Measurements from ENCODE around the gene WWOX.

Gene WWOX

DNA sequence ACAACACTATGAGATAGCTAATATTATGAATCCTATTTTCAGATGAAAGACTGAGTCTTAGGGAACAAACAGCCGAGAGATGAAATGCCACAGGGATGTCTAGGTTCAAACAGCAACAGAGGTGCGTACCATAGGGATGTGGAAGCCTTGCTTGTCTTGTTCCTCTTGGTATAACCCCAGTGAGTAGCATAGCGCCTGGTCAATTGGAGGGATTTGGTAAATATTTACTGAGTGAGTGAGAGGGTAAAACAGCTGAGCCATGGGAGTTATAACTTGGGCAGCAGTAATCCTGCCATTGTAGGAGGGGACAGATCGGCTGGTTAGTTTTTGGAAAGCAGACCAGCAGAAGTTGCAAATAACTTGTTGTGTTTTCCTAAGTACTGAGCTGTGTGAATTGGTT lies 80.2 kb downstream of the WWOX start:
- WGBS (ENCODE audit: extremely low coverage, insufficient coverage, insufficient read length), result no CpG with 5 or more reads among the region's 4 CpGs

DNA sequence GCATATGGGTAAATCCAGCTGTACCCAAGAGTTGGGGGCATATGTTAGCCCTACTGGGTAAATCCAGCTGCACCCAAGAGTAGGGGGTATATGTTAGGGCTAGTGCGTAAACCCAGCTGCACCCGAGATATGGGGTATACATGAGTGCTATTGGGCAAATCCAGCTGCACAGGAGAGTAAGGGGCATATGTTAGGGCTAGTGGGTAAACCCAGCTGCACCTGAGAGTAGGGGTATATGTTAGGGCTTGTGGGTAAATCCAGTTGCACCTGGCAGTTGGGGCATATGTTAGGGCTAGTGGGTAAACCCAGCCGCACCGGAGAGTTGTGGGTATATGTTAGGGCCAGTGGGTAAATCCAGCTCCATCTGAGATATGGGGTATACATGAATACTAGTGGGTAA lies 80.9 kb downstream of the WWOX start:
- no peak overlapping the region for H2AFZ ChIP-seq (ENCODE audit: insufficient read depth, low read length, poor library complexity)
- H3K9ac ChIP-seq (ENCODE audit: low read length), result no peak overlapping the region
- H3K4me2 ChIP-seq (ENCODE audit: low read length), result no peak overlapping the region
- no peak overlapping the region for H3K14ac ChIP-seq (ENCODE audit: low read length)
- no peak overlapping the region for H4K8ac ChIP-seq (ENCODE audit: low read depth, low read length)
- H2BK120ac ChIP-seq (ENCODE audit: insufficient read depth, low read length, poor library complexity), result no peak overlapping the region
- no peak overlapping the region for H4K12ac ChIP-seq (ENCODE audit: low read depth, low read length)
- H3K27me3 ChIP-seq (ENCODE audit: insufficient read depth, low read length), result no peaks in the 10 kb centered on the region
- H3K4me3 ChIP-seq (ENCODE audit: low read depth, low read length), result no peak overlapping the region
- no peaks in the 10 kb centered on the region for H3K9me3 ChIP-seq (ENCODE audit: insufficient read depth, low read depth, low read length)
- DNase-seq, result no peak
- no peaks in the 10 kb centered on the region for H3K79me2 ChIP-seq (ENCODE audit: control insufficient read depth, insufficient read depth, low read length, poor library complexity)
- H3K23ac ChIP-seq (ENCODE audit: low read length), result no peak overlapping the region
- no peak overlapping the region for H2BK5ac ChIP-seq (ENCODE audit: low read depth, low read length, poor library complexity)
- no peaks in the 10 kb centered on the region for H3K36me3 ChIP-seq (ENCODE audit: control insufficient read depth in 1 of 2, insufficient read depth in 2 of 2, low read length in 2 of 2)
- no peak overlapping the region for H3K18ac ChIP-seq (ENCODE audit: low read length)
- no peaks in the 10 kb centered on the region for H3K79me1 ChIP-seq (ENCODE audit: low read length)
- H2AK5ac ChIP-seq (ENCODE audit: low read length), result no peak overlapping the region
- no peak overlapping the region for H3K4ac ChIP-seq (ENCODE audit: low read depth, low read length)
- H4K91ac ChIP-seq (ENCODE audit: low read depth, low read length), result no peak overlapping the region
- WGBS (ENCODE audit: extremely low coverage, insufficient coverage, insufficient read length), result no CpG with 5 or more reads among the region's 4 CpGs
- no peaks in the 10 kb centered on the region for H3K4me1 ChIP-seq (ENCODE audit: control insufficient read depth in 1 of 2, insufficient read depth in 2 of 2, low read length in 2 of 2)
- H3K27ac ChIP-seq (ENCODE audit: low read depth, low read length), result no peak overlapping the region
- H2BK12ac ChIP-seq (ENCODE audit: low read length), result no peak overlapping the region

More for the DNA sequence above, 80.2 kb downstream of the WWOX start:
- Histone ChIP-seq H3K27me3 (ENCODE audit: insufficient read depth, low read length) (no peaks in the 10 kb centered on the region), H3K4me1 (ENCODE audit: control insufficient read depth in 1 of 2, insufficient read depth in 2 of 2, low read length in 2 of 2) (no peaks in the 10 kb centered on the region), H4K12ac (ENCODE audit: low read depth, low read length) (no peak overlapping the region), H3K4ac (ENCODE audit: low read depth, low read length) (no peak overlapping the region), H3K9me3 (ENCODE audit: insufficient read depth, low read depth, low read length) (no peaks in the 10 kb centered on the region), H2BK5ac (ENCODE audit: low read depth, low read length, poor library complexity) (no peak overlapping the region), H3K18ac (ENCODE audit: low read length) (no peak overlapping the region), H4K91ac (ENCODE audit: low read depth, low read length) (no peak overlapping the region), H3K27ac (ENCODE audit: low read depth, low read length) (no peak overlapping the region), H3K9ac (ENCODE audit: low read length) (no peak overlapping the region), H3K36me3 (ENCODE audit: control insufficient read depth in 1 of 2, insufficient read depth in 2 of 2, low read length in 2 of 2) (no peaks in the 10 kb centered on the region), H4K8ac (ENCODE audit: low read depth, low read length) (no peak overlapping the region), H2BK120ac (ENCODE audit: insufficient read depth, low read length, poor library complexity) (no peak overlapping the region), H3K4me3 (ENCODE audit: low read depth, low read length) (no peak overlapping the region), H3K79me1 (ENCODE audit: low read length) (no peaks in the 10 kb centered on the region), H2AFZ (ENCODE audit: insufficient read depth, low read length, poor library complexity) (no peak overlapping the region), H3K79me2 (ENCODE audit: control insufficient read depth, insufficient read depth, low read length, poor library complexity) (no peaks in the 10 kb centered on the region), H2AK5ac (ENCODE audit: low read length) (no peak overlapping the region), H3K4me2 (ENCODE audit: low read length) (no peak overlapping the region), H3K14ac (ENCODE audit: low read length) (no peak overlapping the region), H3K23ac (ENCODE audit: low read length) (no peak overlapping the region), H2BK12ac (ENCODE audit: low read length) (no peak overlapping the region)
- DNase-seq, result no peak

DNA sequence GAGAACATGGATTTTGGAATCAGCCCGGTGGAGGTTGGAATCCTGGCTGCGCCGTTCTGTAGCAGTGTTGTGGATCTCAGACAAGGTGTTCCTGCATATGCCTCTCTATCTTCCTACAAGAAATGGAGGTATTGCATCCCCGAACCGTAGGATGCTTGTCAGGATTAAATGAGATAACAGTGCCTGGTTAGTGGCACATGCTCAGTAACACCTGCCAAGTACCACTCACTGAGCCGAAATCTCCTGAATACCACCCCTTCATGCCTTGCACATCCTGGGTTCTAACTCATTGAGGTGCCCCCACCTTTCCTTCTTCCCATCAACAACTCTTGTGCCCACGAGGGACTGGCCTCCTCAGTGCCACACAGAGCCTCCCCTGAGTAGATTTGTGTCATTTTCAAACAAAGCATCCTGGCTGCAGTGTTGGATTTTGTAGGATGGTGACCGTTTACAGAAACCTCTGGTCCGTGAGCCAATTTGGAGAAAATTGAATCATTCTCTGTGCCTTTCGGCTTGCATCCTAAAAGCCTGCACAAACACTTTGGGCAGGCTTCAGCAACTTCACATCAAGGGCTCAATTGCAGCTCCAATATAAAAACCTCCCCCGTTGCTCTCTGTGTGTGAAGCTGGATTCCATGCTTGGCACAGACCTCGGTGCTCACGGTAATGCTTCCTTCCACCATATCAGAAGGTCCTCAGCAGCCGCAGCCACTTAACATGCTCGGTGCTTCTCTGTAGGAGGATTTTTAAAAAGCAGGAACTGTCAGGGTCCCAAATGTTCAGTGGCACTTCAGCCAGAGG lies 84.2 kb downstream of the WWOX start:
- no peak overlapping the region for H3K14ac ChIP-seq (ENCODE audit: low read length)
- H3K79me1 ChIP-seq (ENCODE audit: low read length), result no peaks in the 10 kb centered on the region
- H2AK5ac ChIP-seq (ENCODE audit: low read length), result no peak overlapping the region
- H2AFZ ChIP-seq (ENCODE audit: insufficient read depth, low read length, poor library complexity), result no peak overlapping the region
- H4K91ac ChIP-seq (ENCODE audit: low read depth, low read length), result no peak overlapping the region
- H3K4ac ChIP-seq (ENCODE audit: low read depth, low read length), result no peak overlapping the region
- H3K27me3 ChIP-seq (ENCODE audit: insufficient read depth, low read length), result no peaks in the 10 kb centered on the region
- no peak overlapping the region for H2BK12ac ChIP-seq (ENCODE audit: low read length)
- WGBS (ENCODE audit: extremely low coverage, insufficient coverage, insufficient read length), result no CpG with 5 or more reads among the region's 15 CpGs
- H3K27ac ChIP-seq (ENCODE audit: low read depth, low read length), result no peak overlapping the region
- H2BK120ac ChIP-seq (ENCODE audit: insufficient read depth, low read length, poor library complexity), result no peak overlapping the region
- DNase-seq, result no peak
- H3K79me2 ChIP-seq (ENCODE audit: control insufficient read depth, insufficient read depth, low read length, poor library complexity), result no peaks in the 10 kb centered on the region
- H3K9ac ChIP-seq (ENCODE audit: low read length), result no peak overlapping the region
- no peak overlapping the region for H4K12ac ChIP-seq (ENCODE audit: low read depth, low read length)
- H3K36me3 ChIP-seq (ENCODE audit: control insufficient read depth in 1 of 2, insufficient read depth in 2 of 2, low read length in 2 of 2), result no peaks in the 10 kb centered on the region
- H3K23ac ChIP-seq (ENCODE audit: low read length), result no peak overlapping the region
- no peak overlapping the region for H4K8ac ChIP-seq (ENCODE audit: low read depth, low read length)
- H2BK5ac ChIP-seq (ENCODE audit: low read depth, low read length, poor library complexity), result no peak overlapping the region
- H3K4me1 ChIP-seq (ENCODE audit: control insufficient read depth in 1 of 2, insufficient read depth in 2 of 2, low read length in 2 of 2), result no peaks in the 10 kb centered on the region
- H3K18ac ChIP-seq (ENCODE audit: low read length), result no peak overlapping the region
- H3K4me3 ChIP-seq (ENCODE audit: low read depth, low read length), result no peak overlapping the region
- no peaks in the 10 kb centered on the region for H3K9me3 ChIP-seq (ENCODE audit: insufficient read depth, low read depth, low read length)
- H3K4me2 ChIP-seq (ENCODE audit: low read length), result no peak overlapping the region

DNA sequence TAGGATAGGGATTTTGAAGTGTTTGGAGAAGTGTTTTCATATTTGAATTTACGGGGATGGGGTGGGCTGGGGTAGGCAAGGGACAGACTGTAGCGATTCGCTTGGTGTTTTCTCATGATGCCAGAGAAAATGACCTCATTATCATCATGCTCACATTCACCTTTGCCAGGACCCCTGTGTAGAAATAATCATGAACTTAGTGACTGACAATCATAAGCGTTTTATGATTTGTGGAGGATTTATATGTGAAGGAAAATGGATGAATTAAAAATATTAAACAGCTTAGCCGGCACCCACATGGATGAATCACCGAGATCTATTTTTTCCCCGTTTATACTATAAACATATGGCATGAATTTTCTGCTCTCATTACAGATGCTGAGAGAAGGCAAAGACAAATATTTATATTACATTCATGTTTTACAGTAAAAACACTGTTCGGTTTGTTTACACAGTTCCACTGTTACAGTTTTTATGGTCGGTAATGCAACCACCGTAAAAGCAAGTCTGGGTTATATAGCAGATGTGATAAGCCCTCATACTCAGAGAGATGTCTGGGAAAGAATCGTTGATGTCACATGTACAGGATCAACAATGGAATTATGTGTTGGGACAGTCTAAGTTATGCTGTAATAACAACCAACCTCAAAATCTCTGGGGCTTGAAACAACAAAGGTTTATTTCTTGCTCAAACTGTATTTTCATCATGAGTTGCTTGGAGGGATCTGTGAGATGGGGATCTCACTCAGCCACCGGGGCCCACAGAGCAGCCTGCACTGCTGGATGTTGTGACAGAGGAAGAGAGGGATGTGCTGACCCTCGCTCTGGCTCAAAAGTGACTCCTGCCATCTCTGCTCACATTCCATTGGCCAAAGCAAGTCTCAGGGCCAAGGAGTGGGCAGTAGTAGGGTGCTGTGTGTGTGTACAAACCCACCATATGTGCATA lies 85.1 kb downstream of the WWOX start:
- Histone ChIP-seq H3K4me2 (ENCODE audit: low read length) (no peak overlapping the region), H4K91ac (ENCODE audit: low read depth, low read length) (no peak overlapping the region), H3K36me3 (ENCODE audit: control insufficient read depth in 1 of 2, insufficient read depth in 2 of 2, low read length in 2 of 2) (no peaks in the 10 kb centered on the region), H3K27ac (ENCODE audit: low read depth, low read length) (no peak overlapping the region), H3K79me1 (ENCODE audit: low read length) (no peaks in the 10 kb centered on the region), H2BK120ac (ENCODE audit: insufficient read depth, low read length, poor library complexity) (no peak overlapping the region), H2BK5ac (ENCODE audit: low read depth, low read length, poor library complexity) (no peak overlapping the region), H3K14ac (ENCODE audit: low read length) (peak overlapping the region; percentile 51), H2BK12ac (ENCODE audit: low read length) (no peak overlapping the region), H3K9me3 (ENCODE audit: insufficient read depth, low read depth, low read length) (no peaks in the 10 kb centered on the region), H3K4ac (ENCODE audit: low read depth, low read length) (no peak overlapping the region), H4K12ac (ENCODE audit: low read depth, low read length) (no peak overlapping the region), H3K4me1 (ENCODE audit: control insufficient read depth in 1 of 2, insufficient read depth in 2 of 2, low read length in 2 of 2) (no peaks in the 10 kb centered on the region), H3K9ac (ENCODE audit: low read length) (no peak overlapping the region), H3K4me3 (ENCODE audit: low read depth, low read length) (no peak overlapping the region), H2AK5ac (ENCODE audit: low read length) (no peak overlapping the region), H3K79me2 (ENCODE audit: control insufficient read depth, insufficient read depth, low read length, poor library complexity) (no peaks in the 10 kb centered on the region), H3K23ac (ENCODE audit: low read length) (no peak overlapping the region), H2AFZ (ENCODE audit: insufficient read depth, low read length, poor library complexity) (no peak overlapping the region), H4K8ac (ENCODE audit: low read depth, low read length) (no peak overlapping the region), H3K27me3 (ENCODE audit: insufficient read depth, low read length) (no peaks in the 10 kb centered on the region), H3K18ac (ENCODE audit: low read length) (no peak overlapping the region)
- DNase-seq, result no peak
- WGBS (ENCODE audit: extremely low coverage, insufficient coverage, insufficient read length), result 100% methylated on average over 2 of the region's 13 CpGs
